Activated CD8-positive, alpha-beta T cell treated with anti-CD3 and anti-CD28 coated beads, Interleukin-2, amount 10 ng/mL, durations not matched to agents 7 days and 5 days (primary cell): ENCODE data around the gene PPP6R2. TPM values are rescaled to one million over a fixed set of nuclear protein-coding genes. Genes with fewer than 3 reads are reported as not detected.

Experiments
- ATAC-seq: fragments of 150-1000 bp; cut with Tn5 transposase; one replicate; pipeline ENCODE4 v1.10.0; 2021; ENCODE audit warnings: moderate library complexity
- CTCF ChIA-PET: fragments of 350-600 bp; sonication (Branson Sonifier 250); formaldehyde crosslinking; loops from one replicate; lab custom pipeline; 2021; ENCODE audit warnings: antibody characterized with exemption; lab: Charles Lee
- POLR2A ChIA-PET: fragments of 350-600 bp; sonication (Branson Sonifier 250); formaldehyde crosslinking; loops from one replicate; lab custom pipeline; 2021; ENCODE audit warnings: antibody characterized with exemption; lab: Charles Lee
- DNase-seq: peaks from one replicate; pipeline ENCODE4 v3.0.0-alpha.2; 2020
- H3K27ac Mint-ChIP-seq: one replicate; pipeline ENCODE4 v1.8.0; 2021; ENCODE audit warnings: mild to moderate bottlenecking, mixed read lengths
- H3K27me3 Mint-ChIP-seq: one replicate; pipeline ENCODE4 v1.8.0; 2021; ENCODE audit warnings: low read depth, mixed read lengths
- H3K36me3 Mint-ChIP-seq: one replicate; pipeline ENCODE4 v1.8.0; 2021; ENCODE audit warnings: low read depth, mixed read lengths
- H3K4me1 Mint-ChIP-seq: one replicate; pipeline ENCODE4 v1.8.0; 2021; ENCODE audit warnings: low read depth, mixed read lengths
- H3K4me3 Mint-ChIP-seq: one replicate; pipeline ENCODE4 v1.8.0; 2021; ENCODE audit warnings: mild to moderate bottlenecking, mixed read lengths
- H3K9me3 Mint-ChIP-seq: one replicate; pipeline ENCODE4 v1.8.0; 2022; ENCODE audit warnings: mixed read lengths; ENCODE audit not compliant: insufficient read depth
- total RNA-seq, 2 experiments: library from RNA; stranded (reverse); gene quantifications; one replicate each; pipeline ENCODE4 v1.2.3, GENCODE V29; 2021

PPP6R2 gene
- total RNA-seq, 2 experiments from 2014 or later = 62.1 to 64.9 TPM

GRCh38 chr22:50446708-50447575 is 103.8 kb downstream of the PPP6R2 start:
- Mint-ChIP-seq H3K36me3 (peaks cover 60% of the 10 kb centered on the region), H3K4me1 (peaks cover 25% of the 10 kb centered on the region), H3K27me3 (no peaks in the 10 kb centered on the region), H3K9me3 (no peaks in the 10 kb centered on the region), H3K4me3 (no peak overlapping the region), H3K27ac (no peak overlapping the region)
- CTCF ChIA-PET = no interaction called here
- POLR2A ChIA-PET = interaction anchor here (1.2 kb wide), 1 partner anchor 27 kb away, joined by 3 read pairs; no protein-coding TSS in a partner anchor
- DNase-seq = no peak
- ATAC-seq = no peak

GRCh38 chr22:50447576-50448551 is 104.7 kb downstream of the PPP6R2 start:
- CTCF ChIA-PET = interaction anchor here (1.2 kb wide), 1 partner anchor 26 kb away, joined by 3 read pairs; no protein-coding TSS in a partner anchor

GRCh38 chr22:50452649-50453048 is 109.5 kb downstream of the PPP6R2 start:
- Mint-ChIP-seq H3K4me1 (peaks cover 5% of the 10 kb centered on the region), H3K9me3 (no peaks in the 10 kb centered on the region), H3K36me3 (peaks cover 60% of the 10 kb centered on the region), H3K27me3 (no peaks in the 10 kb centered on the region), H3K27ac (peak overlapping the region; percentile 71), H3K4me3 (no peak overlapping the region)
- CTCF ChIA-PET = interaction anchor here (0.8 to 3.3 kb wide), 4 partner anchors 20 to 166 kb away, joined by 3 to 14 read pairs (median 4); partner anchors contain the start of gene SCO2
- no peak for ATAC-seq
- POLR2A ChIA-PET = interaction anchor here (1.1 to 1.9 kb wide), 2 partner anchors 45 to 73 kb away, joined by 5 to 6 read pairs; partner anchors contain the start of gene SCO2
- no peak for DNase-seq

More at GRCh38 chr22:50447576-50448551, 104.7 kb downstream of the PPP6R2 start:
- Mint-ChIP-seq H3K27ac (no peak overlapping the region), H3K9me3 (no peaks in the 10 kb centered on the region), H3K4me1 (peaks cover 25% of the 10 kb centered on the region), H3K4me3 (no peak overlapping the region), H3K36me3 (peaks cover 61% of the 10 kb centered on the region), H3K27me3 (no peaks in the 10 kb centered on the region)
- POLR2A ChIA-PET = interaction anchor here (0.8 to 1.2 kb wide), 2 partner anchors 26 to 78 kb away, joined by 3 read pairs; partner anchors contain the start of gene SCO2
- DNase-seq = no peak
- no peak for ATAC-seq

- Mint-ChIP-seq H3K36me3 (peaks cover 53% of the 10 kb centered on the region), H3K4me3 (no peak overlapping the region), H3K27me3 (no peaks in the 10 kb centered on the region), H3K9me3 (no peaks in the 10 kb centered on the region), H3K27ac (no peak overlapping the region), H3K4me1 (peaks cover 2% of the 10 kb centered on the region)
- CTCF ChIA-PET = interaction anchor here (1.0 to 3.0 kb wide), 2 partner anchors 19 to 71 kb away, joined by 3 to 11 read pairs; no protein-coding TSS in a partner anchor
- no peak for ATAC-seq
- DNase-seq = no peak
- POLR2A ChIA-PET = no interaction called here
These were observed 111.5 kb downstream of the PPP6R2 start for GRCh38 chr22:50454556-50455075.

- ChIA-PET CTCF (interaction anchor here (1.0 to 3.0 kb wide), 2 partner anchors 18 to 71 kb away, joined by 3 to 11 read pairs; no protein-coding TSS in a partner anchor), POLR2A (no interaction called here)
- Mint-ChIP-seq H3K4me3 (no peak overlapping the region), H3K4me1 (peaks cover 2% of the 10 kb centered on the region), H3K9me3 (no peaks in the 10 kb centered on the region), H3K27me3 (no peaks in the 10 kb centered on the region), H3K27ac (no peak overlapping the region), H3K36me3 (peaks cover 51% of the 10 kb centered on the region)
- ATAC-seq = no peak
- no peak for DNase-seq
These were observed 112.1 kb downstream of the PPP6R2 start for GRCh38 chr22:50455201-50455600.

- ChIA-PET POLR2A (no interaction called here), CTCF (interaction anchor here (0.7 to 3.0 kb wide), 3 partner anchors 17 to 165 kb away, joined by 3 to 11 read pairs (median 5); no protein-coding TSS in a partner anchor)
- no peak for DNase-seq
- no peak for ATAC-seq
- H3K4me1 Mint-ChIP-seq = peaks cover 2% of the 10 kb centered on the region
- H3K9me3 Mint-ChIP-seq = no peaks in the 10 kb centered on the region
- H3K27ac Mint-ChIP-seq = no peak overlapping the region
- H3K27me3 Mint-ChIP-seq = no peaks in the 10 kb centered on the region
- H3K4me3 Mint-ChIP-seq = no peak overlapping the region
- peaks cover 52% of the 10 kb centered on the region for H3K36me3 Mint-ChIP-seq
These were observed 112.9 kb downstream of the PPP6R2 start for GRCh38 chr22:50456026-50456425.

- ChIA-PET CTCF (interaction anchor here (0.7 to 3.0 kb wide), 4 partner anchors 17 to 164 kb away, joined by 3 to 11 read pairs (median 4); no protein-coding TSS in a partner anchor), POLR2A (no interaction called here)
- no peaks in the 10 kb centered on the region for H3K27me3 Mint-ChIP-seq
- no peak overlapping the region for H3K27ac Mint-ChIP-seq
- no peaks in the 10 kb centered on the region for H3K9me3 Mint-ChIP-seq
- H3K36me3 Mint-ChIP-seq = peaks cover 47% of the 10 kb centered on the region
- H3K4me3 Mint-ChIP-seq = no peak overlapping the region
- no peak for DNase-seq
- peaks cover 2% of the 10 kb centered on the region for H3K4me1 Mint-ChIP-seq
- ATAC-seq = peak; percentile 34
These were observed 113.5 kb downstream of the PPP6R2 start for GRCh38 chr22:50456466-50457234.

- Mint-ChIP-seq H3K27me3 (no peaks in the 10 kb centered on the region), H3K4me3 (no peak overlapping the region), H3K4me1 (peaks cover 2% of the 10 kb centered on the region), H3K9me3 (no peaks in the 10 kb centered on the region), H3K27ac (no peak overlapping the region), H3K36me3 (peaks cover 47% of the 10 kb centered on the region)
- CTCF ChIA-PET = interaction anchor here (1.3 to 1.5 kb wide), 2 partner anchors 39 to 67 kb away, joined by 3 to 4 read pairs; partner anchors contain the start of gene SCO2
- POLR2A ChIA-PET = interaction anchor here (1.0 kb wide), 1 partner anchor 11 kb away, joined by 3 read pairs; no protein-coding TSS in a partner anchor
- DNase-seq (no peak), ATAC-seq (no peak)
These were observed 115.9 kb downstream of the PPP6R2 start for GRCh38 chr22:50459016-50459415.

- no peaks in the 10 kb centered on the region for H3K27me3 Mint-ChIP-seq
- ATAC-seq (no peak), DNase-seq (no peak)
- H3K4me3 Mint-ChIP-seq = no peak overlapping the region
- H3K9me3 Mint-ChIP-seq = no peaks in the 10 kb centered on the region
- H3K36me3 Mint-ChIP-seq = peaks cover 43% of the 10 kb centered on the region
- H3K4me1 Mint-ChIP-seq = peaks cover 2% of the 10 kb centered on the region
- ChIA-PET POLR2A (interaction anchor here (1.0 kb wide), 1 partner anchor 10 kb away, joined by 3 read pairs; no protein-coding TSS in a partner anchor), CTCF (interaction anchor here (1.3 to 1.5 kb wide), 2 partner anchors 38 to 66 kb away, joined by 3 to 4 read pairs; partner anchors contain the start of gene SCO2)
- H3K27ac Mint-ChIP-seq = no peak overlapping the region
These were observed 116.5 kb downstream of the PPP6R2 start for GRCh38 chr22:50459496-50460140.

GRCh38 chr22:50460938-50461337 is 117.8 kb downstream of the PPP6R2 start:
- H3K36me3 Mint-ChIP-seq = peaks cover 42% of the 10 kb centered on the region
- POLR2A ChIA-PET = interaction anchor here (1.2 kb wide), 1 partner anchor 9 kb away, joined by 5 read pairs; no protein-coding TSS in a partner anchor
- no peak for ATAC-seq

More at GRCh38 chr22:50460938-50461337, 117.8 kb downstream of the PPP6R2 start:
- CTCF ChIA-PET = interaction anchor here (1.3 kb wide), 1 partner anchor 12 kb away, joined by 4 read pairs; no protein-coding TSS in a partner anchor
- Mint-ChIP-seq H3K27me3 (no peaks in the 10 kb centered on the region), H3K4me1 (peaks cover 2% of the 10 kb centered on the region), H3K9me3 (no peaks in the 10 kb centered on the region), H3K27ac (no peak overlapping the region), H3K4me3 (no peak overlapping the region)
- DNase-seq = no peak
